Right cardiac atrium (tissue), 5 donors: ENCODE measurements around the gene CDH4. TPM values are rescaled to one million over a fixed set of nuclear protein-coding genes. Genes with fewer than 3 reads are reported as not detected.
A peak's percentile ranks its signal among the peaks of the same experiment; 100 is the strongest.
"Not testable (repeated sequence)": the region's sequence is repeated elsewhere in the genome, so short reads cannot be mapped to it uniquely, and the experiment has no call there.

Experiments used
- ATAC-seq, 2 donors: fragments of 200-7000 bp; cut with Tn5 transposase; one replicate each; pipeline versions ENCODE4 v1.8.0 to v1.9.1; 2020; ENCODE audit warnings: moderate library complexity in 2 of 2, mild to moderate bottlenecking in 1 of 2
- DNase-seq, 3 donors: peaks; one replicate each; pipeline ENCODE4 v3.0.0-alpha.2; 2020
- H3K27ac ChIP-seq: one replicate; pipeline ENCODE4 v1.5.1; 2013; ENCODE audit warnings: mild to moderate bottlenecking, low read length, control low read depth, moderate library complexity
- H3K27me3 ChIP-seq: one replicate; pipeline ENCODE4 v1.6.1; 2013; ENCODE audit not compliant: control insufficient read depth, insufficient read depth
- H3K4me1 ChIP-seq: one replicate; pipeline ENCODE4 v1.6.1; 2013; ENCODE audit warnings: low read length; ENCODE audit not compliant: control insufficient read depth, insufficient read depth
- H3K4me3 ChIP-seq: one replicate; pipeline ENCODE4 v1.5.1; 2013; ENCODE audit warnings: low read length, control low read depth
- H3K9me3 ChIP-seq: one replicate; pipeline ENCODE4 v1.6.1; 2013; ENCODE audit warnings: low read length; ENCODE audit not compliant: control insufficient read depth
- WGBS: extraction: QIAGEN DNeasy Blood & Tissue Kit; methylation state at CpG from one replicate; pipeline ENCODE4 v1.1.7; 2013; 5-methylcytosine and 5-hydroxymethylcytosine counted together
- intact Hi-C, 4 donors: fragments of 100-400 bp; cut with DNase I; formaldehyde crosslinking; loops; one replicate each; pipeline versions ENCODE4 v1.11.0 to v1.14.0; 2022 to 2023
- polyA plus RNA-seq: library from polyadenylated mRNA; stranded (reverse); fragments of 200-250 nt; gene quantifications from one replicate; pipeline ENCODE4 v1.2.3, GENCODE V29; 2013
- total RNA-seq, 4 donors: library from RNA; stranded (reverse); fragmentation: NEBNext Ultra II Directional; extraction: Animal tissue kit (Norgen Biotek cat#: 25700); gene quantifications; one replicate each; pipeline ENCODE4 v1.2.1, GENCODE V29; 2021
- donor health status: healthy with polysubstance abuse.
- donor health status: DM: no; HTN: yes; CAD: no.
- donor health status: DM: no; HTN: no; CAD: no.
- donor health status: DM: no; HTN: yes; CAD: no; lungs with severe emphysema.
- donor health status: DM: yes; HTN: yes; CAD: no.

CDH4 gene
- total and polyA plus RNA-seq, 5 donors = 0.21 to 1.0 (median 0.39) TPM

- Histone ChIP-seq H3K4me3 (no peak overlapping the region), H3K27me3 (no peaks in the 10 kb centered on the region), H3K4me1 (no peaks in the 10 kb centered on the region), H3K9me3 (no peaks in the 10 kb centered on the region), H3K27ac (no peak overlapping the region)
- ATAC-seq (peak in 1 of 2 donors; percentile 16), DNase-seq (no peak)
- intact Hi-C loops = no loop called here
- 78% methylated on average over 9 of the region's 9 CpGs for WGBS
These were observed 225.4 kb downstream of the CDH4 start for GRCh38 chr20:61477451-61477861.

DNA sequence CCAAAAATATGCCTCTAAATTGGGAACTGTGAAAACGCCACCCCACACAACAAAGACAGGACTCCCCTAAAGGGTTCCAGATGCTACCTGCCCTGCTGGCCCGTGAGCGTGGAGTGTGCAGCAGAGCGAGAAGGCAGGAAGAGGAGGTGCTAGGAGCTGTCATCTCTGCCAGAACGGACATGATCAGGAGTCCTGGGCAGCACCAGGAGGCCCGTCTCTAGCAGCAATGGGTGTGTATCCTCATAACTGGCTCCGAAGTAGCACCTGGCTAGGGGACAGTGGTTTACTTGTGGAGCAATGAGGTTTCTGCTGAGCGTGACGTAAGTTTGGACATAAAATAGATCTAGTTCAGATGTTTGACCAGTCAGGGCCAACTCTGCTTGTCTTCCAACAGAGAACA is 226.0 kb downstream of the CDH4 start:
- peak in 1 of 2 donors; percentile 31 for ATAC-seq
- intact Hi-C loops = no loop called here

DNA sequence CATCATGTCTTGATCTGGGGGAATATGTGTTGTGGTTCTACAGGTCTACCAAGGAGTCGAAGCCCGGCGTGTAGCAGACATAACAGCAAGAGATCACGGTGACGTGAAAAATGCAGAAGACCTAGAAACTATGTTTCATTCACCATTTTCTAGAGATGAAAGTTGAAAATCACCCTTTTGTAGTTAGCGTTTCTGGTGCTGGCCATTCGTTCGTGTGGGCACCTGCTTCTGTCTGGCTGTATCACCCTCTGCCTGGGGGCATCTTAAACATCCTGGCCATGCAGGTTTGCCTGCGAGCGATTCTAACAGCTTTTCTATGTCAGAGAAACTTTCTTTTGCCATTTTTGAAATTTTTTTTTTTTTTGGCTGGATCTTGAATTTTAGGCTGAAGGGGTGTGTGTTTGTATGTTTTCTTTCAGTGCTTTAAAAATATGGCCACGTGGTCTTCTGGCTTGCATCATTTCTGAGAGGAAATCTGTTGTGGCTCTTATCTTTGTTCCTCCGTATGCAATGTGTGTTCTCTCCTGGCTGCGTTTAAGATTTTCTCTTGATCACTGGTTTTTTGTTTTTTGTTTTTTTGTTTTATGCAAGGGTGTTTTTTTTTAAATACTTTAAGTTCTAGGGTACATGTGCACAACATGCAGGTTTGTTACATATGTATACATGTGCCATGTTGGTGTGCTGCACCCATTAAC is 226.7 kb downstream of the CDH4 start:
- Histone ChIP-seq H3K9me3 (no peaks in the 10 kb centered on the region), H3K4me3 (no peak overlapping the region), H3K27ac (no peak overlapping the region), H3K4me1 (no peaks in the 10 kb centered on the region), H3K27me3 (no peaks in the 10 kb centered on the region)
- 84% methylated on average over 13 of the region's 13 CpGs for WGBS
- intact Hi-C loops = no loop called here
- DNase-seq (no peak), ATAC-seq (no peak)

More for the DNA sequence above, 226.0 kb downstream of the CDH4 start:
- H3K4me1 ChIP-seq = no peaks in the 10 kb centered on the region
- H3K4me3 ChIP-seq = no peak overlapping the region
- no peak for DNase-seq
- H3K27ac ChIP-seq = no peak overlapping the region
- H3K9me3 ChIP-seq = no peaks in the 10 kb centered on the region
- 64% methylated on average over 9 of the region's 9 CpGs for WGBS
- H3K27me3 ChIP-seq = no peaks in the 10 kb centered on the region

DNA sequence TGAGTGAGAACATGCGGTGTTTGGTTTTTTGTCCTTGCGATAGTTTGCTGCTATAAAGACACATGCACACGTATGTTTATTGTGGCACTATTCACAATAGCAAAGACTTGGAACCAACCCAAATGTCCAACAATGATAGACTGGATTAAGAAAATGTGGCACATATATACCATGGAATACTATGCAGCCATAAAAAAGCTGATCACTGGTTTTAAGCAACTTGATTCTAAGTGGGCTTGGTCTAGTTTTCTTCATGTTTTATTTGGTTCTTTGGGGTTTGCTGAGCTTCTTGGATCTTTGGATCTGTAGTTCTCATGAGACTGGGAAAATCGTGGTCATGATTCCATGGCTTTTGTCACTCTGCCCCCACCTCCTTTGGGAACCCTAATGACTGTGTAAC is 227.4 kb downstream of the CDH4 start:
- H3K4me3 ChIP-seq, DNase-seq, intact Hi-C loops, ATAC-seq, H3K27ac ChIP-seq, H3K9me3 ChIP-seq, H3K27me3 ChIP-seq, H3K4me1 ChIP-seq: not testable (repeated sequence)
- WGBS = 89% methylated on average over 4 of the region's 4 CpGs

DNA sequence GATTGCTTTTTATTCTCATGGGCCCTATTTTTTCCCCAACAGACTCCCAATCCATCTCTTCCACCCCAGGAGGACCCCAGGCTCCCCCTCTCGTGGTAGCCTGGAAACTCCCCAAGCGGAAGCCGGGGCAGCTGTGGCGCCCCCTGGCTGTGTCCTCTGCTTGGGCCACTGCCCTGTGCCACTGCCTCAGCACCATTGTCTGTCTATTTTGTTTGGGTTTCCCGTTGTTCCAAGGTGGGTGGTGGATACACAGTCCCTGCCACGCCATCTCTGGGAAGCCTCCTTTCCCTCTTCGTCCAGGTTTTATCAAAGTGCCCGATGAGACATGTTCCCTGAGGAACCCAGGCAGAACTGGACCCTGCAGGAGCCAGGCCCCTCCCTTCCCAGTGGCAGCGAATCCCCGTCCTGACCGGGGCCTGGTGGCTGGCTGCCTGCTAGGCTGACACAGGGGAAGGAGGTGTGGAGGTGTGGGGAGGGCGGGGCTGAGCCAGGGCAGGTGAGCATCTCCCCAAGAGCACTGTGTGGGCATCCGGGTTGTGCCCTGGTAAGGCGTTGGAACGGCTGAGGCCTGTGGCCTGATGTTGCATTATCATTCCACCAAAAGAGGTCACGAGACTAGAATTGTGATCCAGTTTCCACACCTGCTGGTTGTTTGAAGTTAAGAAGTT is 228.2 kb downstream of the CDH4 start:
- H3K27me3 ChIP-seq = no peaks in the 10 kb centered on the region

GRCh38 chr20:61482056-61482887 is 230.2 kb downstream of the CDH4 start:
- WGBS = 79% methylated on average over 18 of the region's 18 CpGs
- DNase-seq (no peak), ATAC-seq (no peak)
- Histone ChIP-seq H3K4me3 (no peak overlapping the region), H3K27me3 (no peaks in the 10 kb centered on the region), H3K27ac (no peak overlapping the region), H3K4me1 (no peaks in the 10 kb centered on the region), H3K9me3 (no peaks in the 10 kb centered on the region)
- intact Hi-C loops = no loop called here

More for the DNA sequence above, 228.2 kb downstream of the CDH4 start:
- H3K4me1 ChIP-seq = no peaks in the 10 kb centered on the region
- ATAC-seq (no peak), DNase-seq (no peak)
- intact Hi-C loops = no loop called here
- H3K27ac ChIP-seq = no peak overlapping the region
- no peaks in the 10 kb centered on the region for H3K9me3 ChIP-seq
- no peak overlapping the region for H3K4me3 ChIP-seq
- 86% methylated on average over 16 of the region's 16 CpGs for WGBS

DNA sequence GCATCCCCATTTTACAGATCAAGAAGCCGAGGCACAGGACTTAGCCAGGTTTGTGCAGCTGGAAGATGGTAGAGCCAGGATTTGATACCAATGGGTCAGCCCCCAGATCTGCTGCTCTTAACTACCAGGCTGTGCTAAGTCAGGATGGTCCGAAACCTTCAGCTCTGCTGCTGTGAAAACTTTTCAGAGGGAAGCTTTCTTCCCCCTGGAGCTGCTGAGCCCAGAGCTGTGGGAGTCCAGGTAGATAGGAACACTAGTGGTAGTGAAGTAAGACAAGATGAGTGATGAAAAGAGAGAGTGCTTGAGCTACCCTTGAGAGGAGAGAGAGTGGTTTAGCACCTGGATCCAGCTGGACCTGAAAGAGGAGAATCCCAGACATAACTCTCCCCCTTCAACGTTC is 230.8 kb downstream of the CDH4 start:
- DNase-seq (no peak), ATAC-seq (no peak)
- WGBS = 81% methylated on average over 3 of the region's 3 CpGs
- Histone ChIP-seq H3K27ac (no peak overlapping the region), H3K4me3 (no peak overlapping the region), H3K9me3 (no peaks in the 10 kb centered on the region), H3K27me3 (no peaks in the 10 kb centered on the region), H3K4me1 (no peaks in the 10 kb centered on the region)
- intact Hi-C loops = no loop called here

DNA sequence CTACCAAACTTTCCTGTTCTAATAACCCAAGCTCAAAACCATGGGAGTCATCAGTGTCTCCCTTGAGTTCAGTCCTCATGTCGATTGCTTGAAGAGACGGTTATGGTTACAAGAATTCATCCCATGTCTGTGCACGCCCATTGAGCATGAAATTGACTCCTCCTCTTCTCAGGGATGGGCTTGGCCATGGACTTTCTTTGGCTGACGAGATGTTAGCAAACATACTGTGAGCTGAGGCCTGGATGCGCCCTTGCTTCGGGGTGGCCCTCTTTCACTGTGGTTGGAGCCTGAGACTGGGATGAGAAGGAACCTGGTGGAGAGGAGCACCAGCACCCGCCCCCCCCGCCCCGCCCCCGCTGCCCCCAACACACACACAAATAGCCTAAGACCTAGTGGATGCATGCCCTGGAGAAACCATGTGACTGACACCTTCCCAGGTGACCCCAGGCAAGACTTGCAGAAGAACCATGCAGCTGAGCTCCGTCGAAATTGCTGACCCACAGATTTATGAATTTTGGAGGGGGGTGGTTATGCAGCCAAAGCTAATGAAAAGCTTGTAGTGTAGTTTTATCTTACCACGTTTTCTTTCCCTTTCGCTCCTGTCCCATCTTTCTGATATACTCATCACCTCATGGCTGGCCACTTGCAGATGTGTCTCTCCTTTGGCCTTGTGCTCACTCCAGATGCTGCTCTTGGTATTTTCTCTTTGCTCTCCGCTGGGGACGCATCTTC is 231.4 kb downstream of the CDH4 start:
- ATAC-seq (no peak), DNase-seq (no peak)
- no peaks in the 10 kb centered on the region for H3K9me3 ChIP-seq
- H3K4me3 ChIP-seq = no peak overlapping the region
- intact Hi-C loops = no loop called here
- H3K4me1 ChIP-seq = no peaks in the 10 kb centered on the region
- H3K27me3 ChIP-seq = no peaks in the 10 kb centered on the region
- H3K27ac ChIP-seq = no peak overlapping the region
- 79% methylated on average over 16 of the region's 16 CpGs for WGBS

- no peaks in the 10 kb centered on the region for H3K9me3 ChIP-seq
- no peaks in the 10 kb centered on the region for H3K27me3 ChIP-seq
- no peak overlapping the region for H3K4me3 ChIP-seq
- intact Hi-C loops = no loop called here
- ATAC-seq = no peak
- H3K27ac ChIP-seq = no peak overlapping the region
- 81% methylated on average over 6 of the region's 6 CpGs for WGBS
- no peaks in the 10 kb centered on the region for H3K4me1 ChIP-seq
- no peak for DNase-seq
These were observed 234.1 kb downstream of the CDH4 start for GRCh38 chr20:61486198-61486597.

GRCh38 chr20:61487346-61487996 is 235.4 kb downstream of the CDH4 start:
- intact Hi-C loops = no loop called here
- no peak overlapping the region for H3K27ac ChIP-seq
- ATAC-seq (no peak), DNase-seq (no peak)
- WGBS = 44% methylated on average over 6 of the region's 6 CpGs
- H3K4me1 ChIP-seq = no peaks in the 10 kb centered on the region
- H3K9me3 ChIP-seq = no peaks in the 10 kb centered on the region
- H3K27me3 ChIP-seq = no peaks in the 10 kb centered on the region
- no peak overlapping the region for H3K4me3 ChIP-seq
